NB4 (cell line): Measurements from ENCODE around the gene LTBP2.

Experiments used
- DNase-seq: peaks from one replicate; pipeline ENCODE4 v3.0.0; 2010; ENCODE audit warnings: low read depth
- H3K4me3 ChIP-seq: one replicate; pipeline ENCODE4 v1.5.1; 2011; ENCODE audit warnings: mild to moderate bottlenecking, low read depth, low read length, moderate library complexity
- CTCF ChIP-seq: IDR thresholded peaks from one replicate; pipeline ENCODE4 v1.5.1; 2012; ENCODE audit warnings: low read depth, low read length
- MAX ChIP-seq: IDR thresholded peaks from 2 replicates; pipeline ENCODE4 v1.6.1; 2011; ENCODE audit warnings: low read depth, low read length
- MYC ChIP-seq: IDR thresholded peaks from 2 replicates; pipeline ENCODE4 v1.6.1; 2011; ENCODE audit warnings: low read depth, low read length
- POLR2A ChIP-seq: IDR thresholded peaks from 2 replicates; pipeline ENCODE4 v1.6.1; 2011; ENCODE audit warnings: mild to moderate bottlenecking; ENCODE audit not compliant: insufficient read length; ENCODE audit errors: extremely low read depth

The LTBP2 gene

GRCh38 chr14:74501691-74502090, 110.3 kb downstream of the LTBP2 start:
- no peak overlapping the region for H3K4me3 ChIP-seq
- no peak for DNase-seq
- TF ChIP-seq MAX (no peak), MYC (no peak), POLR2A (no peak), CTCF (no peak)

- TF ChIP-seq CTCF (peak; percentile 64), POLR2A (no peak)
- no peak overlapping the region for H3K4me3 ChIP-seq
- DNase-seq, result peak; percentile 49
Measured at GRCh38 chr14:74501135-74501614, 110.9 kb downstream of the LTBP2 start.

GRCh38 chr14:74500417-74501134, 111.5 kb downstream of the LTBP2 start:
- no peak for DNase-seq
- no peak overlapping the region for H3K4me3 ChIP-seq
- TF ChIP-seq MYC (no peak), CTCF (no peak), MAX (no peak), POLR2A (no peak)

- no peak for TF ChIP-seq POLR2A
- TF ChIP-seq MAX, result no peak
- no peak for TF ChIP-seq MYC
- TF ChIP-seq CTCF, result no peak
- H3K4me3 ChIP-seq, result no peak overlapping the region
- peak; percentile 50 for DNase-seq
Measured at GRCh38 chr14:74495356-74495755, 116.7 kb downstream of the LTBP2 start.

GRCh38 chr14:74493343-74494261, 118.4 kb downstream of the LTBP2 start, which contains the start of gene ISCA2:
Gene ISCA2, plus strand, starts transcription at chr14:74493765. Its CDS starts 10 bp downstream, at chr14:74493775.
- peak; percentile 99 for DNase-seq
- TF ChIP-seq MYC (no peak), POLR2A (peak; percentile 85), MAX (no peak), CTCF (no peak)

More at GRCh38 chr14:74493343-74494261, 118.4 kb downstream of the LTBP2 start, which contains the start of gene ISCA2:
- peak within 1 kb of the TSS; percentile 88 for H3K4me3 ChIP-seq
